ENCODE data around the gene RFC1.
"Not testable (repeated sequence)": the region's sequence is repeated elsewhere in the genome, so short reads cannot be mapped to it uniquely, and the experiment has no call there.

Gene RFC1

DNA sequence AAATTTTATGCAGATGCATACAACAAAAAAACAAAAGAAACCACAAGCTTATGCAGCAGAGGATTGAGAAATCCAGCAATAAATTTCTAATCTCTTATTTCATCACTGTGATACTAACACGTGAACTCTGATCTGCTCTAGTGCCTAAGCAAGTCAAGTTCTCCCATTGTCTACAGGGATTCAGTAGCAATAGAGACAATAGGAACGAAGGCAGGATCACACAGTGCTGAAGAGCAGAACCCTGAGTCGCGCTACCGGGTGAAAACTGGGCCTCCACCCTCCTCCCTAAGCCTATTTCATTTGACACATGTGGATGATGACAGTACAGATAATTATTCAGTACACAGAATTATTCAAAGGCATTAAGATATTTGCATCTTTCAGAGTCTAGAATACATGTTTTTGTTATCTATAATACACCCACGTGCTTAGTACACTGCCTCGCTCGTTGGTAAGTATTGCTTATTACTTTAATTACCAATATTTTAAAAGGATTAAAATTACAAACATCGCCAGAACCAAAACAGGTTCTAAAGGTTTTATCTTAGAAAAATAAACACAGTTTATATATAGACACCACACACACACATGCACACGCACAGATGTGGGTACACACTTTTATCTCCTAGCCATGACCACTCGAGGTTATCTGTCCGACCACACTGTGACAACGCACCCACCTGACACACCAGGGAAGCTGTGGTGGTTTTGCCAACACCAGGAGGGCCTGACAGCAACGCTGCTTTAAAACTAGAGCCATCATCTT is 60.1 kb downstream of the RFC1 start:
- no peak for DNase-seq (ENCODE audit: extremely low spot score)
- CTCF ChIA-PET: no interaction called here
- no peak for TF ChIP-seq TARDBP (IDR thresholded peaks at IDR 0.05)
- TF ChIP-seq LEF1 (IDR thresholded peaks at IDR 0.05; ENCODE audit: borderline replicate concordance): no peak
- no peak for TF ChIP-seq ELF4 (IDR thresholded peaks at IDR 0.05)
- no peak for TF ChIP-seq NFRKB (IDR thresholded peaks at IDR 0.05)
- no peak for TF ChIP-seq HDGF (IDR thresholded peaks at IDR 0.05; ENCODE audit: borderline replicate concordance)
- TF ChIP-seq ARNT (IDR thresholded peaks at IDR 0.05): no peak
- TF ChIP-seq BHLHE40 (IDR thresholded peaks at IDR 0.05; ENCODE audit: borderline replicate concordance): no peak
- no peak for TF ChIP-seq L3MBTL2 (conservative IDR thresholded peaks at IDR 0.05)
- no peak for TF ChIP-seq ZNF384 (IDR thresholded peaks at IDR 0.05)
- no peak for TF ChIP-seq FOXM1 (IDR thresholded peaks at IDR 0.05; ENCODE audit: borderline replicate concordance)
- TF ChIP-seq, protein P1, sequence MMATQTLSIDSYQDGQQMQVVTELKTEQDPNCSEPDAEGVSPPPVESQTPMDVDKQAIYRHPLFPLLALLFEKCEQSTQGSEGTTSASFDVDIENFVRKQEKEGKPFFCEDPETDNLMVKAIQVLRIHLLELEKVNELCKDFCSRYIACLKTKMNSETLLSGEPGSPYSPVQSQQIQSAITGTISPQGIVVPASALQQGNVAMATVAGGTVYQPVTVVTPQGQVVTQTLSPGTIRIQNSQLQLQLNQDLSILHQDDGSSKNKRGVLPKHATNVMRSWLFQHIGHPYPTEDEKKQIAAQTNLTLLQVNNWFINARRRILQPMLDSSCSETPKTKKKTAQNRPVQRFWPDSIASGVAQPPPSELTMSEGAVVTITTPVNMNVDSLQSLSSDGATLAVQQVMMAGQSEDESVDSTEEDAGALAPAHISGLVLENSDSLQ (IDR thresholded peaks at IDR 0.05): no peak
- POLR2A ChIA-PET: no interaction called here

GRCh38 chr4:39304651-39305050 is 61.5 kb downstream of the RFC1 start:
- no peak for DNase-seq (ENCODE audit: extremely low spot score)
- ChIA-PET CTCF (no interaction called here), POLR2A (no interaction called here)
- TF ChIP-seq FOXK2 (IDR thresholded peaks at IDR 0.05): no peak
- no peak for TF ChIP-seq SUZ12 (IDR thresholded peaks at IDR 0.05)
- no peak for TF ChIP-seq FOXM1 (IDR thresholded peaks at IDR 0.05; ENCODE audit: borderline replicate concordance)
- TF ChIP-seq FOXA1 (IDR thresholded peaks at IDR 0.05): no peak
- TF ChIP-seq LEF1 (IDR thresholded peaks at IDR 0.05; ENCODE audit: borderline replicate concordance): no peak
- no peak for TF ChIP-seq SP1 (IDR thresholded peaks at IDR 0.05)
- TF ChIP-seq HDGF (IDR thresholded peaks at IDR 0.05; ENCODE audit: borderline replicate concordance): no peak
- no peak for TF ChIP-seq L3MBTL2 (conservative IDR thresholded peaks at IDR 0.05)
- TF ChIP-seq BHLHE40 (IDR thresholded peaks at IDR 0.05; ENCODE audit: borderline replicate concordance): no peak
- TF ChIP-seq ELF4 (IDR thresholded peaks at IDR 0.05): no peak
- TF ChIP-seq ARNT (IDR thresholded peaks at IDR 0.05): no peak
- TF ChIP-seq CTBP1 (IDR thresholded peaks at IDR 0.05; ENCODE audit: borderline replicate concordance): no peak
- TF ChIP-seq, protein P1 (IDR thresholded peaks at IDR 0.05): no peak
- TF ChIP-seq ZNF384 (IDR thresholded peaks at IDR 0.05): no peak

GRCh38 chr4:39303871-39304270 is 62.3 kb downstream of the RFC1 start:
- TF ChIP-seq ARNT (IDR thresholded peaks at IDR 0.05): no peak
- no peak for TF ChIP-seq SUZ12 (IDR thresholded peaks at IDR 0.05)
- TF ChIP-seq, protein P1 (IDR thresholded peaks at IDR 0.05): no peak
- no peak for TF ChIP-seq LEF1 (IDR thresholded peaks at IDR 0.05; ENCODE audit: borderline replicate concordance)
- TF ChIP-seq NFRKB (IDR thresholded peaks at IDR 0.05): no peak
- TF ChIP-seq FOXM1 (IDR thresholded peaks at IDR 0.05; ENCODE audit: borderline replicate concordance): no peak
- no peak for TF ChIP-seq ELF4 (IDR thresholded peaks at IDR 0.05)
- no peak for TF ChIP-seq CTBP1 (IDR thresholded peaks at IDR 0.05; ENCODE audit: borderline replicate concordance)
- no peak for TF ChIP-seq BHLHE40 (IDR thresholded peaks at IDR 0.05; ENCODE audit: borderline replicate concordance)
- no peak for TF ChIP-seq TARDBP (IDR thresholded peaks at IDR 0.05)
- TF ChIP-seq ZNF384 (IDR thresholded peaks at IDR 0.05): no peak
- no peak for TF ChIP-seq FOXA1 (IDR thresholded peaks at IDR 0.05)
- no peak for TF ChIP-seq SP1 (IDR thresholded peaks at IDR 0.05)
- TF ChIP-seq FOXK2 (IDR thresholded peaks at IDR 0.05): no peak
- DNase-seq (ENCODE audit: extremely low spot score): no peak
- CTCF ChIA-PET: no interaction called here
- POLR2A ChIA-PET: no interaction called here

DNA sequence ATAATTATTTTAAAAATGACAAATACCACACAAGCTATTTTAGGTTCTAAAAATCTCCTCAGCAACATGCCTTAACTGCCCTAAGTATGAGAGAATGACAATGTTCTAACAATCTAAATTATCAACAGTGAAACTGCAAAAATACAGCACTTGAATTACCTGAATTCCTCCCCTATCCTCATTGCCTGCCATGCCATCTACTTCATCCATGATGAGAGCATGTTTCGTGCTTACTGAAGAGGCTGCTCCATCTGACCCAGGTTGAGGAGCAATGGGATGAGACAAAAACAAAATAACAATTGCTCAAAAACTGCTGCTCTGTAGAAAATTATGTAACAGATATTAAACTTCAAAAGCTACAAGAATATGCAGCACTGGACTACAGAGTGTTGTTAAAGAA is 63.3 kb downstream of the RFC1 start:
- CTCF ChIA-PET: no interaction called here
- POLR2A ChIA-PET: no interaction called here
- no peak for TF ChIP-seq SP1 (IDR thresholded peaks at IDR 0.05)
- no peak for TF ChIP-seq NFRKB (IDR thresholded peaks at IDR 0.05)
- no peak for TF ChIP-seq HDGF (IDR thresholded peaks at IDR 0.05; ENCODE audit: borderline replicate concordance)
- TF ChIP-seq FOXK2 (IDR thresholded peaks at IDR 0.05): no peak
- TF ChIP-seq FOXA1 (IDR thresholded peaks at IDR 0.05): no peak
- TF ChIP-seq BHLHE40 (IDR thresholded peaks at IDR 0.05; ENCODE audit: borderline replicate concordance): no peak
- TF ChIP-seq SUZ12 (IDR thresholded peaks at IDR 0.05): no peak
- no peak for DNase-seq (ENCODE audit: extremely low spot score)

GRCh38 chr4:39295784-39296183 is 70.4 kb downstream of the RFC1 start:
- CTCF ChIA-PET: no interaction called here
- no peak for DNase-seq (ENCODE audit: extremely low spot score)
- POLR2A ChIA-PET: no interaction called here
- TF ChIP-seq SP1 (IDR thresholded peaks at IDR 0.05) (no peak), TARDBP (IDR thresholded peaks at IDR 0.05) (no peak), FOXK2 (IDR thresholded peaks at IDR 0.05) (no peak), ARNT (IDR thresholded peaks at IDR 0.05) (no peak), L3MBTL2 (conservative IDR thresholded peaks at IDR 0.05) (no peak), ZNF384 (IDR thresholded peaks at IDR 0.05) (no peak), FOXA1 (IDR thresholded peaks at IDR 0.05) (no peak), NFRKB (IDR thresholded peaks at IDR 0.05) (no peak), LEF1 (IDR thresholded peaks at IDR 0.05; ENCODE audit: borderline replicate concordance) (no peak), SUZ12 (IDR thresholded peaks at IDR 0.05) (no peak), HDGF (IDR thresholded peaks at IDR 0.05; ENCODE audit: borderline replicate concordance) (no peak), BHLHE40 (IDR thresholded peaks at IDR 0.05; ENCODE audit: borderline replicate concordance) (no peak), FOXM1 (IDR thresholded peaks at IDR 0.05; ENCODE audit: borderline replicate concordance) (no peak)
- TF ChIP-seq, protein P1 (IDR thresholded peaks at IDR 0.05): no peak

DNA sequence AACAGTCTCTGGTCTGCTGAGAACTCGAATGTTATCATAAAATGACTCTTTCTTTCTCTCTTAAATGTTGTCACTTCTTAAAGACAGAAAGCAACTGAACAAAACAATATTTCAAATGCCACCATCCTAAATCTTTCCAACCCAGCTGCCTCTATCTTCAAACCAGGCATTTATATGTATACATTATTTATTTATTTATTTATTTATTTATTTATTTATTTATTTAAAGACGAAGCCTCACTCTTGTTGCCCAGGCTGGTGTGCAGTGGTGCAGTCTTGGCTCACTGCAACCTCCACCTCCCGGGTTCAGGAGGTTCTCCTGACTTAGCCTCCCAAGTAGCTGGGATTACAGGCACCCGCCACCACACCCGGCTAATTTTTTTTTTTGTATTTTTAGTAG is 73.7 kb downstream of the RFC1 start:
- CTCF ChIA-PET; POLR2A ChIA-PET; DNase-seq (ENCODE audit: extremely low spot score): not testable (repeated sequence)
